Hematopoietic multipotent progenitor cell treated with erythropoietin and hydrocortisone succinate and interleukin-3 and kit ligand, for 15 days (in vitro differentiated cells): ENCODE data around the gene SRI.
A peak's percentile ranks its signal among the peaks of the same experiment; 100 is the strongest.
"Not testable (repeated sequence)": the region's sequence is repeated elsewhere in the genome, so short reads cannot be mapped to it uniquely, and the experiment has no call there.

Experiments used
- DNase-seq: peaks from one replicate; pipeline ENCODE4 v3.0.0-alpha.2; 2015; ENCODE audit warnings: low spot score

Gene SRI, protein sequence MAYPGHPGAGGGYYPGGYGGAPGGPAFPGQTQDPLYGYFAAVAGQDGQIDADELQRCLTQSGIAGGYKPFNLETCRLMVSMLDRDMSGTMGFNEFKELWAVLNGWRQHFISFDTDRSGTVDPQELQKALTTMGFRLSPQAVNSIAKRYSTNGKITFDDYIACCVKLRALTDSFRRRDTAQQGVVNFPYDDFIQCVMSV

DNA sequence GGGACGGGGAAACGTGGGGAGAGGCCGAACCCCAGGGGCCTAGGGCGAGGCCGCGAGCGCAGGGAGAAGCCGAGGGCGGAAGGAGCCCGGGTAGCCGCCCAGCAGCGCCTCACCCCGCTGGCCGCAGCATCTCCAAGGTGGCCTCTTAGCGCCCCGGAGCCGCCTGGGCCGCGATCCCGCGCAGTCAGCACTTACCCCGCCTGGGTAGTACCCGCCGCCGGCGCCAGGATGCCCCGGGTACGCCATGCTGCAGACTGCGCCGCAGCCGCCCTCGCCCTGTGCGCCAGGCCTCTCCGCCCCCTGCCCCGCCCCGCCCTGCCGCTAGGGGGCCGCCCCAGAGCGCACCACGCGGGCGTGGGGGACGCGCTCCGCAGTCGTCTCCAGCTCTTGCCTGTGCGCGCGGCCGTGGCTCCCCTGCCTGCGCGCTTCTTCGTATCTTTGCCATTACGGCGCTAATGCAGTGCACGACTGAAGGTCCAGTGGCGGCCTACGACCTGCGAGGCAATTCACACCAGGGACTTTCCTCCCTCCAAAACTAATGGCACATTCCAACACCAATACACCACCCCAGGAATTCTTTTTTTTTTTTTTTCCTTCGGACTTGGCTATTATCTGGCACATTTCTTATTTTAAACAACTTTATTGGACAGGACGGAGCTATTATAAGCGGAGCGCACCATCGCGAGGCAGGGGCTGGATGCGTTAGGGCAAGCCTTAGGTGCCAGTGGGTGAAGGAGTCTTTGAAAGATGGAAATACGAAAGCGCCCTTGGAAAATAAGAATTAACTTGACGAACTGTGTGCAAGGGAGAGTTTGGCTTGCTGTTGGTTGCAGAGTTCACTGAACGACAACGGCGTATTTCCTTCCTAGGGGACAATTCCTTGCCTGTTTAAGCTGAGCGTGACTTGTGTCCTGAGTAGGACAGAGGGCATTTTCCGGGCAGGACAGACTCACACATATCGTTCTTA, at the start of gene SRI:
TSS of gene SRI (minus strand) at position 258 of the 967 bp plus-strand sequence. CDS start at position 246, 12 bp downstream.
- peak; percentile 90 for DNase-seq

DNA sequence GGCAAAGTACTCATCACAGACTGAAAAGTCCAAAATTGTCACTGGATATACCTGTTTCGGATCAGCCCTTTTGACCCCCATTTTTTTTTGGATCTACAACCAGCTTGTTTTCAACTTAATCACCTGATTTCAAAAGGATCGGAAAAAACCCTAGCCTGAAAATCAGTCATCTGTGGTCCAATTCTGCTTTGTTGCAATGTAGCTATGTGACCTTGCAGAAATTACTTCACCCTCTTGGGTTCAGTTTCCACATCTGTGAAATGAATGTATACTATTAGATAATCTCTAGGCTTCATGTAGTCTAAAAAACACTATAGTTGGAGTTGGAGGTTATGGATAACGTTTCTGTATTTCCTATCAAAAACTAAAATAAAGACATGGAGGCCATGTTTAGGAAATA, 49.7 kb upstream of the SRI start:
- no peak for DNase-seq

DNA sequence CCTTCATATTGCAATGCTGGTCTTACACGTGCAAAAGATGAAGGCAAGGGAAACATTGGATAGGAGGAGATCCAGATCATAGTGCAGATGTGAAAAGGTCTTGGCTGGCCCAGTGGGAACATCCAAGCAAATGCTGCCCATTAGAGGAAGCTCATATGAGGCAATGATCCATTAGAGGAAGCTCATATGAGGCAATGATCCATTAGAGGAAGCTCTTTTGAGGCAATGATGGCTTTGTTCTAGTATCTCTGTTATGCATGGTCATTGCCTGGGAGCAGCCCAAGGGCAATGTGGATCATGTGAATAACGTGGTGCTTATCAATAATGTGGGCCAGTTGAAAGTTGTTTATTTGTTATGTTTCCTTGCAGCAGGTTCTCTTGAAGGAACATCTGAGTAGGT, 49.0 kb upstream of the SRI start:
- no peak for DNase-seq

DNA sequence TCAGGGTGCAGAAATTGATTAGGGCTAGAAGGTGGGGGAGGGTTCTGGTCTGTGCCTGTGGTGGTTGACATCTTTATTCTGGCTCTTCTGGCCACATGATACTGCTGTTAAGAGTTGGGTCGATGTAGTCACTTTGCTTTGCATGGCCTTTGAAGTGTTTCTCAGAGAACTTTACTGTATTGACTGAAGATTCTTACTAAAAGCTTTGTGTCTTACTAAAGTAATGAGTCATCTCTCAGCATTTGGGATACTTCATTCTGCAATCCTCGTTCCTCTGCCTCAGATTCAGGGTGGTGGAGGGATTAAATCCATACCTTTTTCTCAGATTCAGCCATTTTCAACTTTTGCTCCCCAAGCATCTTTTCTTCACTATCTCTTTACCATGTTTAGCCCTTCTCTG, 48.2 kb upstream of the SRI start:
- no peak for DNase-seq

DNA sequence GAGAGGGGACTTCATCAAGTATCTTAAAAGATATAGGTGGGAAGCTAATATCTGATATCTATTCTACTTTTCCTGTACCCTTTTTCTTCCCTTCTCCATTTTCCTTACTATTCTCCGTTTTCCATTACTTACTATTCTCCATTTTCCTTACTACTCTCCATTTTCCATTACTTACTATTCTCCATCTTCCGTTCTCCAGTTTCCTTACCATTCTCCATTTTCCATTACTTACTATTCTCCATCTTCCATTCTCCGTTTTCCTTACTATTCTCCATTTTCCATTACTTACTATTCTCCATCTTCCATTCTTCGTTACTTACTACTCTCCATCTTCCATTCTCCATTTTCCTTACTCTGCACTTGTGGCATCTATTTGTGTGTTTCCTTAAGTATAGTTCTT, 47.6 kb upstream of the SRI start:
- DNase-seq: no peak

DNA sequence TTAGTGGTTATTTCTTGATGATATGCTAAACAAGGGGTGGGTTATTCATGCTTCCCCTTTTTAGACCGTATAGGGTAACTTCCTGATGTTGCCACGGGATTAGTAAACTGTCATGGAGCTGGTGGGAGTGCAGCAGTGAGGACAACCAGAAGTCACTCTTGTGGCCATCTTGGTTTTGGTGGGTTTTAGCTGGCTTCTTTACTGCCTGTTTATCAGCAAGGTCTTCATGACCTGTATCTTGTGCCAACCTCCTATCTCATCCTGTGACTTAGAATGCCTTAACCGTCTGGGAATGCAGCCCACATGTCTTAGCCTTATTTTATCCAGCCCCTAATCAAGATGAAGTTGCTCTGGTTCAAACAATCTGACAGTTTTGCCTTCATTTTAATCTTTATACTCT, 45.1 kb upstream of the SRI start:
- not testable (repeated sequence) for DNase-seq

DNA sequence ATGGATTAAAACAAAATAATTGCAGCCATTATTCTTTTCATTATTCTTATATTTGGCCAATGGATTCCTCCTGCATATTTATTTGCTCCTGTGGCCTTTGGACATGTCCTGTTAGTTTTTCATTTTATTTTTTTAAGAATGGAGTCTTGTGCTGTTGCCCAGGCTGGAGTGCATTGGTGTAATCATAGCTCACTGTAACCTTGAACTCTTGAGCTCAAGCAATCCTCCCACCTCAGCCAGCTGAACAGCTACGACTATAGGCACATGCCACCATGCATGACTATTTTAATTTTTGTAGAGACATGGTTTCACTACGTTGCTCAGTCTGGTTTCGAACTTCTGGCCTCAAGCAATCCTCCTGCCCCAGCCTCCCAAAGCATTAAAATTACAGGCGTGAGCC, 42.7 kb upstream of the SRI start:
- DNase-seq: no peak

DNA sequence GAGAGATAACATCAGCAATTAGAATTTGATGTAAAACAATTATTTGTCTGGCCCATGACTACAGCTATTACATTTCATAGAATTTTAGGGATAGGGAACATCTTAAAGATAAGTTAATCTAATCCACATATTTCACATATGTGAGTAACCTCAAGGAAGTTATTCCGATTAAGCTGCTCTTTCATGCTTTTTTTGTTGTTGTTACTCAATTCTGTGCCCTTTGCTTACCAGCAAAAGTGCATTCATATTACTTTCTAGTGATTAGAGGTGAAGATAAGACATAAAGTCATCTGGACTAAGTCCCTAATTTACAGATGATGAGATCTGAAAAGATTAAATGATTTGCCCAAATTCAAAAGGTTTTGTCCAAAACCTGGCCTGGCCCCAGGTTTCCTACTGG, 40.9 kb upstream of the SRI start:
- DNase-seq: no peak

DNA sequence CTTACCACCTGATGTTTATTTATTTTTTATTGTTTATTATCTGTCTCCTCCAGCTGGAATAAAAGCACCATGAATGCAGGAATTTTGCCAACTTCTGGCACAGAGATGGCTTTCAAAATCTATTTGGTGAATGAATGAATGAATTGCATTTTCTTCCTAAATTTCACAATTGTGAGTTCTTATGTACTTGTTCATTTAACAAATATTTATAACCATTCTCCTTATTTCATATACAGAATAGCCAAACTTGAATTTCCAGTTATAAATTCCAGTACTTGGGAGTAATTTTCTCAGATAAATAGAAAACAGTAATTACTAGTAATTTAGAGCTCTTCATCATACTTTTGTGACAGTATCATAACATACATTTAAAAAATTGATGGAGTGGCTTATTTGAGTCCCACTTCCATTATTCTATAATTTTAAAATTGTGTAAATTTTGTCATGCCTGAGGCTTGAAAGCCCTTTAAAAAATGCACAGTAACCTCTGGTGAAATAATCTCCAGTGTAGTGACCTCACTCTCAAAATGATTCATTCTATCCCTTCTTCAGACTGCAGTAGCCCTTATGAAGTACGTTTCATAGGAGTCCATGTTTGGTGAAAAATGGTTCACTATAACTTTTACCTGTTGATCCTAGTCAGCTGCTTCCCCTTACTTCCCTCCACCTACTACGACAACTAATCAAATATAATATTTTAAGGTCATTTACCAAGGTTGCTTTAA, 40.0 kb upstream of the SRI start:
- DNase-seq: no peak

DNA sequence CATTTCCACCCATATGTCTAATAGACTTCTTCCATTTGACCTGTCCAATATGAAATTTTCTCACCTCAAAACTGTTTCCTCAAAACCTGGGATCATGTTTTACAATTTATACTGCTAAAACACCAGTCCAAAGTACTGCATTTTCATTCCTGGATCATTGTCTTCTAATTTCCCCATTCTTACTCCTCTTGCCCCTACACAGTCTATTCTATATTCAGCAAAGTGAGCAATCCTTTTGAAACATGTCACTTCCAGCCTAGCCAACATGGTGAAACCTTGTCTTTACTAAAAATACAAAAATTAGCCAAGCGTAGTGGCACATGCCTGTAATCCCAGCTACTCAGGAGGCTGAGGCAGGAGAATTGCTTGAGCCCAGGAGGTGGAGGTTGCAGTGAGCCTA, 38.5 kb upstream of the SRI start:
- DNase-seq: not testable (repeated sequence)

DNA sequence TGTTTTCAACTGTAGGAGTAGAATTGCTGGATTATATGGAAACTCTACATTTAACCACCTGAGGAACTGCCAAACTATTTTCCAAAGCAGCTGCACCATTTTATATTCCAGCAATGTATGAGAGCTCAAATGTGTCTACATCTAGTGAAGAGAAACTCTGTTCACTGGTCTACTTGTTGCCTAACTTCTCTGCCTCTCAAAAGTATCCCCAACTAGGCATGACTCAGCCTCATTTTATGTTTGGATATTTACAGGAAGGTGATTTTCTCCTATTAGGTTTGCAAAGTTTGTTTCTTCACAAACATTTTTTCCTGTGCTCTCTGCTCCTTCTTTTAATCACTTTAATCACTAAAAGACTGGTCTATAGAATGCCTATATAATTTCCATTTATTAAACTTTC, 37.1 kb upstream of the SRI start:
- DNase-seq: no peak

DNA sequence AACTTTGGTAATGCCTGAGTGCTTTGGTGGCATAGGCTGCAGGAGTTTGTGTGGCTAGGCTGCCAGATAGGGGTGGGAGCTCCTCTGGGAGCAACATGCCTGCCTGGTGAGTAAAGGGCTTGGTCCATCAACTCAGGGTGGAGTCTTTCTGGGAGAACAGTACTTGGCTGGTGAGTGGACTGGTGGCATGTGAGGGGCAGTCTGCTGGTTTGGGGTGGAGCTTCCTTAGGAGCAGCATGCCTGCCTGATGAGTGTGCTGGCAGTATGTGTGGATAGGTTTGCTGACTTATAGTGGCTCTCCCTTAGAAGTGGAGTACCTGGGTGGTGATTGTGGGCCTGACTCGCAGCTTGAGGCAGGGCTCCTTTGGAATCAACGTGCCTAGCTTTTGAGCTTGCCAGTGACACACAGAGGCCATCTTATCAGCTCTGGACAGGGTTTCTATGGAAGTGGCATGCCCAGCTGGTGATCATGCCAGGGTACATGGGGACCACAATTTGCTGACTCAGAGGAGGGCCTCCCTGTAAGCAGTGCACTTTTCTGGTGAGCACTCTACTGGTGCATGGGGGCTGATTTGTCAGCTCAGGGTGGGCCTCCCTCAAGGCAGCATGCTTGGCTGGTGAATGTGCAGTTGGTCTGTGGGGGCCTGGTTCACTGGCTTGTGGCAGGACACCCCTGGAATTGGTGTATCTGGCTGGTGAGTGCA, 35.0 kb upstream of the SRI start:
- no peak for DNase-seq

DNA sequence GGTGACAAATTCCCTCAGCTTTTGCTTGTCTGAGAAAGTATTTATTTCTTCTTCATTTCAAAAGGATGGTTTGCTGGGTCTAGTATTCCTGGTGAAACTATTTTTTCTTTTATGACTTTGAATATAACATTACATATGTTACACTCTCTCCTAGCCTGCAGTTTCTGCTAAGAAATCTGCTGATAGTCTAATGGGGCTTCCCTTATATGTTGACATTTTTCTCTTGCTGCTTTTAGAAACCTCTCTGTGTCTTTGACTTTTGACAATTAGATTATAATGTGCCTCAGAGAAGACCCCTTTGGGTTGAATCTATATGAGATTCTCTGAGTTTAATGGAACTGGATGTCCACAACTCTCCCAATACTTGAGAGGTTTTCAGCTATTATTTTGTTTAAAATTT, 33.8 kb upstream of the SRI start:
- DNase-seq: no peak

DNA sequence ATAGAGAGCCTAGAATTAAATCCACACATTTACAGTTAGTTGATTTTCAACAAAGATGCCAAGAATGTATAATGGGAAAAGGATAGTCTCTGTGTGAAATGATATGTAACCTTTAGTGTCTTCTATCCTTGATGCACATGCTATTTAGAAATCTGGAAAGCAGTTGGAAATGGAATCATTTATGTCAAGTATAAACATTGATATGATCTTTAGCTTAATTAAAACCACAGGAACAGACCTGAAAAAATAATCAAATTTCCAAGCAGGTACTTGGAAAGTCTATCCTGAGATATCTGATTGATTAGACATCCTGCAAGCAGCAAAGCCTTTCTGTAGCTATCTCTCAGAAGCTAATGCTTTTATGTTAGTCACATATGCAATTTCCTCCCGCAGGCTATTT, 24.4 kb upstream of the SRI start:
- DNase-seq: no peak

DNA sequence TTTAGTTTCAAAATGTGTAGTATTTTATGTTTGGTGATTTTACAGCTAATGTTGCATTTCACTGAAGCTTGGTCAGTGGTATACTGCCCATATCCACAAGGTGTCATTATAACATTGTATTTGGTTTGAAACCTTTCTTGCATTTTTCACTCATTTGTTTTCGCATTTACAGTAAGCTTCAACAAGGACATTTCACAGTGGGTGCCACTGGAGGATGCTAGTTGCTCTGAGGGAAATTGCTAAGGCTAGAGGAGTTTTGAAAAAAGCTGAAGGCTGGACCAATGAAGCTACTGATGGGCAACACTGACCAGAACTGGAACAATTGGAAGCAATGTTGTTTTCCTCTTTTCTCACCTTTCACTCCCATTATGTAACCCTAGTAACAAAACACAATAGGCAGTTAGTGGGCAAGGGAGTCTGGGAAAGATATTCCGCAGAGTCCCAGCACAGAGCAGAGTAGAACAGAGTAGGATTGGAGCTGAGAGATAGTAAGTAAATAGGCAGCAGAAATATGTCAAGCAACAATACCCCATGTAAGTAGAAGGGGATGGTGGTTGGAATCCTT, 23.6 kb upstream of the SRI start:
- peak; percentile 21 for DNase-seq

DNA sequence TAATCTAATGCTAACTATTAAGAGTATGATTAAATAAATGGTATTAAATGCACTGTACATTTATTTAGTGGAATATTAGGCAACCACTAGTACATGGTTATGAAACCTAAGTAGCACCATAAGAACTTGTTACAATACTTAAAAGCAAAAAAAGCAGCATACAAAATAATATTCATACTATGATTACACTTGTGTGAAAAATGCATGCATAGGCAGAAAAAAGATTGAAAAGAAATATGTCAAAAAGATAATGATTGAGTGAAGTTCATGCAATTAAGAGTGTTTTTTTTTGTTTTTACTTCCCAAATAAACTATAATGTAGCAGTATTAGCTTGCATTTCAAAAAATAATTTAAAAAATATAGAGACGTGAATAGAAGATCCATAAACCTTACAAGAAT, 20.0 kb upstream of the SRI start:
- no peak for DNase-seq

DNA sequence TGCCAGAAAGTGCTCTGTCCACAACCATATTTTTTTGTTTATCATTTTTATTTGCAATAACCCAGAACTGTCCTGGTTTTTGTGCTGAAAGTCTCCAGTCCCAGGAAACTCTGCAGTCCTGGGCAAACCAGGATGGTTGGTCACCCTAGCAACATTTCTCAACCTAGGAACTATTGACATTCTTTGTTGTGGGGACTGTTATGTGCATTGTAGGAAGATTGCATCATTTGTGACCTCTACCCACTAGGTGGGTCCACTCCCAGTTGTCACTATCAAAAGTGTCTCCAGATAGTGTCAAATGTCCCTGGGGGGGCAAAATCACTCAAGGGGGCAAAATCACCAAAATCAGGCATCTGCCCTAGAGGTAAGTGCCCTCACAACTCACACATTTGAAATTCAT, 14.0 kb upstream of the SRI start:
- DNase-seq: no peak

DNA sequence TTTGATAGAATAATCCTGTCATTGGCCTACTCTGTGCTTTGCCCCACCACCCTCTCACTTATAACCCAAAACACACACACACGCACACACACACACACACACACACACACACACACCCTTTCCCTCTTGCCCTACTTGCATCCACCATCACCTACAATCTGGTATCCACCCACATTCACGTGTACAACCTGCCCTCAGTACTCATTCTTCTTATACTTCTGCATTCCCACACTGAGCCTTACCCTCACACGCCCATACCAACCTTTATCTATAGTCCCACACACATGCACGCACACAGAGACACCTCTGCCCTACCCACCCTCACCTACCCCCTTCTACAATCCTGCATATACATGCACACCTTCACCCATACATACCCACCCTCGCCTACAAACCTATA, 10.8 kb upstream of the SRI start:
- DNase-seq: no peak

DNA sequence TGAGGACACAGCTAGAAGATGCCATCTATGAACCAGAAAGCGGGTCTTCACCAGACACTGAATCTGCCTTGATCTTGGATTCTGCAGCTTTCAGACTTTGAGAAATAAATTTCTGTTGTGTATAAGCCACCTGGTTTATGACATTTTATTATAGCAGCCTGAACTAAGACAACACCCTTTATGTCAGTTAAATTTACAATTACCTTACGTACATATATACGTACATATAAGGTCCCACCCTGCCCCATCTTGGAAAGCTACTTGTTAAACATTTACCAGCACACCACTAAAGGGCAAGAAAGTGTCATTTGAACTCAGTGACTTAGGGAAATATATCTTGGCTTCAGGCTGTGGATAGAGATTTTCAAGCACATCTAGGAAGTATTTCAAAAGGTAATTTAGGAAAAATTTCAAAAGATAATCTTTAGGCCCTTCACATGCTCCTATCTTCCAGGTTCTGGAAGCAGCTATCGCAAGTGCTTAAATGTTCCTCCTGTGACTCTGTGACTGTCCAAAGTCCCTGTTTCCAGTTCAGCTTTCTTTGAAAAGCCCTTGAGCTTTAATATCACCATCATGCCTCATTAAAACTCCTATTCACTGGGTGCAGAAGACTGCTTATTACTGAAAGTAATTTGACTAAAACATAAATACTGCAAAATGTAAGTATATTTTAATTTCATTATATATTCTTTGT, 9.6 kb upstream of the SRI start:
- no peak for DNase-seq

DNA sequence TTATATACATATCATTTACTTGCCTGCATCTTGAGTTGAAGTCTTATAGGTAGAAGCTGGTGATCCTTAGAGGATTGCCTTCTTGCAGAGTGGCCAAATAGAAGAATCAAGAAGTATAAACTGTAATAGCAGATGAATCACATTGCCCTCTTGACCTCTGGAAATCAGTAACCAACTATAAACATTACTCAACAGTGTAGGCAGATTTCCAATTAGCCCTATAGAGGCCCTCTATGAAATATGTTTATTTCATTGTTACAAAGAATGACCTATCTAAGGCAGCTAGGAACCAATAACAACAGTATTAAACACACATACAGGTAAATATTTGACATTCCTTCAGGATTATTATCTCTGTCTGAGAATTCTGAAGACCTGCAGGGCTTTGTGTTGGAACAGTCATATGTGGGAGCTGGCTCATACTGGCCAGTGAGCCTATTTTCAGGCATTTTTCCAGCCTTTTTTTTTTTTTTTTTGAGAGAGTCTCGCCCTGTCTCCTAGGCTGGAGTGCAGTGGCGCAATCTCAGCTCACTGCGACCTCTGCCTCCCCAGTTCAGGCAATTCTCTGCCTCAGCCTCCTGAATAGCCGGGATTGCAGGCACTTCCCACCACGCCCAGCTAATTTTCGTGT, 7.2 kb upstream of the SRI start:
- DNase-seq: no peak

DNA sequence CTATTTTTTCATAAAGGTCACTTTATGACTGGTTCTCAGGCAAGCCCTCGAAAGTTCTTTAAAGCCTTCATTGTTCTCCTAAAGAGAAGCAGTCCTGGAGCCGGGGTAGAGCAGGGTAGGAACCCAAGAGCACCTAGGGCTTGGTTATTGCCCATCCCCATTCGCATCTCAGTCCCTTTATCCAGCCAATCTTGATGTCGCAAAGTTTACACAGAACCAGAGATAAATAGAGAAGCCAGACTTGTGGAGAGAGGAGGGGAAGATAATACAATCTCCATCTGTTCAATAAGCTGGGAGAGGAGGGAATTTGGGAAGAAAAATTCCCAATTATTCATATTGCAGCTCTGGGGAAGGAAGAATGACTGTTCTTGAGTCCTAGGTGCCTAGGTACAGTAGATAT, 6.4 kb upstream of the SRI start:
- DNase-seq: no peak
